IPS-11a (cell line): ENCODE data around the gene OR6Q1.
"Not testable (repeated sequence)": the region's sequence is repeated elsewhere in the genome, so short reads cannot be mapped to it uniquely, and the experiment has no call there.

Experiments used
- H3K4me3 ChIP-seq: one replicate; pipeline ENCODE4 v1.5.1; 2013; ENCODE audit warnings: low read depth, low read length, control low read depth

The OR6Q1 gene

GRCh38 chr11:58030653-58031052, at the start of gene OR6Q1:
Gene OR6Q1 (plus strand): TSS chr11:58030953. CDS start chr11:58030953, 0 bp downstream.
- no peak within 1 kb of the TSS for H3K4me3 ChIP-seq

- H3K4me3 ChIP-seq: no peak overlapping the region
These were observed 49.2 kb upstream of the OR6Q1 start for GRCh38 chr11:57981536-57981935.

- no peak overlapping the region for H3K4me3 ChIP-seq
These were observed 48.0 kb upstream of the OR6Q1 start for GRCh38 chr11:57982776-57983175.

GRCh38 chr11:57983191-57983590, 47.6 kb upstream of the OR6Q1 start:
- no peak overlapping the region for H3K4me3 ChIP-seq

- H3K4me3 ChIP-seq: not testable (repeated sequence)
These were observed 31.2 kb upstream of the OR6Q1 start for GRCh38 chr11:57999523-57999922.

- not testable (repeated sequence) for H3K4me3 ChIP-seq
These were observed 30.7 kb upstream of the OR6Q1 start for GRCh38 chr11:58000021-58000420.

GRCh38 chr11:58000699-58001098, 30.1 kb upstream of the OR6Q1 start:
- no peak overlapping the region for H3K4me3 ChIP-seq

GRCh38 chr11:58003036-58003435, 27.7 kb upstream of the OR6Q1 start:
- H3K4me3 ChIP-seq: no peak overlapping the region

GRCh38 chr11:58003591-58003990, 27.2 kb upstream of the OR6Q1 start:
- no peak overlapping the region for H3K4me3 ChIP-seq

- H3K4me3 ChIP-seq: no peak overlapping the region
These were observed 26.1 kb upstream of the OR6Q1 start for GRCh38 chr11:58004664-58005063.

- no peak overlapping the region for H3K4me3 ChIP-seq
These were observed 23.8 kb upstream of the OR6Q1 start for GRCh38 chr11:58006940-58007339.

GRCh38 chr11:58011771-58012170, 19.0 kb upstream of the OR6Q1 start:
- H3K4me3 ChIP-seq: no peak overlapping the region

GRCh38 chr11:58023435-58023931, 7.3 kb upstream of the OR6Q1 start, which contains the start of gene OR9Q1:
Gene OR9Q1 (plus strand): TSS chr11:58023881. CDS start chr11:58179445, 155,564 bp downstream.
- H3K4me3 ChIP-seq: no peak within 1 kb of the TSS

GRCh38 chr11:58024601-58025091, 6.1 kb upstream of the OR6Q1 start:
- H3K4me3 ChIP-seq: no peak overlapping the region

GRCh38 chr11:58027341-58027740, 3.4 kb upstream of the OR6Q1 start:
- no peak overlapping the region for H3K4me3 ChIP-seq

GRCh38 chr11:58028687-58029411, 1.9 kb upstream of the OR6Q1 start:
- no peak overlapping the region for H3K4me3 ChIP-seq

- no peak overlapping the region for H3K4me3 ChIP-seq
These were observed 3.7 kb downstream of the OR6Q1 start for GRCh38 chr11:58034471-58034870.

GRCh38 chr11:58039589-58039988, 8.8 kb downstream of the OR6Q1 start:
- H3K4me3 ChIP-seq: no peak overlapping the region

- H3K4me3 ChIP-seq: no peak overlapping the region
These were observed 12.6 kb downstream of the OR6Q1 start for GRCh38 chr11:58043379-58043778.

GRCh38 chr11:58046231-58046630, 15.5 kb downstream of the OR6Q1 start:
- no peak overlapping the region for H3K4me3 ChIP-seq

GRCh38 chr11:58047818-58048217, 17.1 kb downstream of the OR6Q1 start:
- no peak overlapping the region for H3K4me3 ChIP-seq

GRCh38 chr11:58055806-58056401, 25.2 kb downstream of the OR6Q1 start:
- H3K4me3 ChIP-seq: no peak overlapping the region
